ENCODE data around the gene ABCA3. TPM values are rescaled to one million over a fixed set of nuclear protein-coding genes. Genes with fewer than 3 reads are reported as not detected.

Gene ABCA3
- total RNA-seq: 11.4 and 20.8 TPM in 2 replicates

DNA sequence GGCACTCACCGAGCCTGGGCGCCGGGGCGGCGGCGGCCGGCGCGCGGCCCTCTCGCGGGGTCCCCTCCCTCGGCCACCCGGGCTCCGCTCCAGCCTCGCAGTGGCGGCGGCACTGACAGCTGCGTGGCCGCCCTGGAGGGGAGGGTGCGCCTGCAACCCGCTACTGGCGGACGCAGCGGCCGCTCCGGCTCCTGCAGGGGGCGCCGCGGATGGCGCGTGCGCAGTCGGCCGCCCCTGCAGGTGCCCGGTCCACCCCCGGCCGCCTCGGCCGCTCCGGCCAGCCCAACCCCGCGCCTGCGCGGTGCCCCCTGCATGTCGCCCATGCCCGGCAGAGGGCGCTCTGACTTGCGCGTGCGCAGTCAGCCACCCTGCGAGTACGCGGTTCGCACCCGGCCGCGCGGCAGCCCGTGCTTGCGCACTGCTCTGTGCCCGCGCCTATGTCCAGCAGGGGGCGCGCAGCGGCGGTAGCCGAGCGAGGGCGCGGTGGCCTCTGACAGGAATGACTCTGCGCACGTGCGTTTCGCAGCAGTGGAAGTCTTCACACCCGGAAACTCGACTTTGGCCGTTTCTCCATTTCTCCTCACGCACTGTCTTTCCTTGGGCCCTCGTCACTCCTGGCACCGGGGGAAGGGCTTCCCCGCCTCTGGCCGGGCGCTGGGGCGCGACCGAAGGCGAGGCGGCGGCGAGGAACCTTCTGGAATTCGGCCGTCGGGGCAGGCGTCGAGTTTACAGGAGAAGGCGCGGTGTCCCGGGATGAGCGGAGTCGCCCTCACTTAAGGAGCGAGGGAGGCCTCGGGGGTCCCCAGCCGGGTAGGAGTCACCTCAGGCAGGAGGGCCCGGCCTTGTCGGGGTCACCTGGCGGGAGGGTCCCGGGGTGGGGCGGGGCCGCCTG lies at the start of gene ABCA3:
TSS of gene ABCA3 (minus strand) at position 165 of the 892 bp plus-strand sequence. CDS start 14,262 bp downstream, outside the sequence.

DNA sequence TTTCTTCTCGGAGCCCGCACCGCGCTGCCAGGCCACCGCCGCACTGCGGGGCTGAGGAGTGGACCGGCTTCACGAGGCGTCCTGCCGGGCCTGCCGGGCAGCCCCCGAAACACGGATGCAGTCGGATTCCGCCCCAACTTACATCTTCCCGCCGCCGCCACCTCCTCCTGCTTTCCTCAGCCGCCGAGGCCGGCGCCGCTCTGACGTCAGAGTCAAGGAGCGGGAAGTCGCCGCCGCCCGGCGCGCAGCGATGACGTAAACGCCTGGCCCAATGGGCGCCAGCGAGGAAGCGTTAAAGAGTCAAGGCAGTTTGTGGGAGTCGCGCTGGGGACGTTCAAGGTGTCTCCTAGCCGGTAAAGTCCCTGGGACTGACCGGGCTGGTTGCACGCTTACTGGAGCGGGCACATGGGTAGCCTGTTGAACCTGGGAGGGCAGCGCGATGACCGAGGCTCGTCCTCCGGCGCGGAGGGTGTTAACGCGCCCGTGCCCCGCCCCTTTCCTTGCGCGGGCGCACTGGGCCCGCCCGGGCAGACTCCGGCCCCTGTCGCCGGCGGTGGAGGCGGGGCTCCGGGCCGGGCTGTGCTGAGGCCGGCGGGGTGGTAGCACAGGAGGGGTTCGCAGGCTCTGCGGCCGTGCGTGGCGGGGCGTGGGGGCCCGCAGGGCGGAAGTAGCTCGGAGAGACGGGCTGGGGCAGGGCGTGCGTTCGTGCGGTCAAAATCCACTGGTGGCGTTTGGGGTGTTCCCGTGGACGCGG lies 72.4 kb downstream of the ABCA3 start, which contains the start of gene RNPS1:
TSS of gene RNPS1 (minus strand) at position 214 of the 754 bp plus-strand sequence. CDS start 3,483 bp downstream, outside the sequence.

DNA sequence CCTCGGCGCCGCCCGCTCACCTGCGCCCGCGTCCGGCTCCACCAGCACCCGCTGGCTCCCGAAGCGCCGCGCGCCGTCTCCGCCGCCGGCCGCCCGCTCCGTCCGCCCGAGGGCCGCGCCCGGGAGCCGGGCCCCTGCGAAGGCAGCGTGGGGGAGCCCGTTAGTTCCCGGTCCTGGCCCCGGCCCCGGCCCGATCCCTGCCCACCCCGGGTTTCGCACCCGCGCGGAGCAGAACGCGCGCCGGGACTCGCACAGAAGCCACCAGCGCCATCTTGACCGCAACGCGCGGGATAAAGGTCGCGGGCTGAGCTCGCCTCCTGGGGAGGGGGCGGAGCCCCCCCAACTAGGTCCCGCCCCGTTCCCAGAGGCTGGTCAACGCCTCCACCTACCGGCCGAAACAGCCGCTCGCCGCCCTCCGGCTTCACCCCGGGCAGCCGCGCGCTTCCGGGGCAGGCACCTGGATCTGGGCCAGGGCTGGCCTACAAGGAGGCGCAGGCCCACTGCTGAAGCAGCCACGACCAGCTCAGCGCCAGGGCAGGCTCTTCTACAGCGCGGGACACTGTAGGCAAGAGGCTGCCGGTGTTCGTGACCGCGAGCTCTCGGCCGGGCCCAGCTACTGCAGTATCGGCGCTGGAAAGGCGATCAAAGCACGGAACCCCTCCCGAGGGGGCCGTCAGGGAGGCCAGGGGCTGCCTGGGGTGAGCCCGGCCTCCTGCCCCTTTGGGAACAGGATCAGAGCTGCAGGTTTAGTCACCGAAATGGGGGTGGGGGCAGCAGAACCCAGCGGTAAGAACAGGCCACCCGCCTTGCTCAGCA lies 89.0 kb downstream of the ABCA3 start, which contains the start of gene ECI1:
TSS of gene ECI1 (minus strand) at position 292 of the 816 bp plus-strand sequence. CDS start at position 271, 21 bp downstream.

GRCh38 chr16:2236337-2237101 lies 104.0 kb downstream of the ABCA3 start, which contains the start of gene DNASE1L2:
TSS of gene DNASE1L2 (plus strand) at chr16:2236444. CDS start at chr16:2236817, 373 bp downstream.

Other genes with a start within 250 kb of the ABCA3 start
- 18.9 and 20.3 TPM in 2 replicates for gene PKD1, start 204.8 kb downstream of the ABCA3 start, total RNA-seq
- 0.26 and 0.65 TPM in 2 replicates for gene RAB26, start 192.1 kb downstream of the ABCA3 start, total RNA-seq
- gene TRAF7, start 184.9 kb downstream of the ABCA3 start, total RNA-seq: 54.2 and 60.4 TPM in 2 replicates
- 0.17 and 0.43 TPM in 2 replicates for gene CASKIN1, start 144.1 kb downstream of the ABCA3 start, total RNA-seq
- 10.6 and 10.7 TPM in 2 replicates for gene MLST8, start 135.3 kb downstream of the ABCA3 start, total RNA-seq
- gene BRICD5, start 129.9 kb downstream of the ABCA3 start, total RNA-seq: 1.1 and 1.7 TPM in 2 replicates
- gene PGP, start 125.9 kb downstream of the ABCA3 start, total RNA-seq: 5.9 and 9.1 TPM in 2 replicates
- gene E4F1, start 117.1 kb downstream of the ABCA3 start, total RNA-seq: 20.9 and 22.1 TPM in 2 replicates
- 0.22 and 0.26 TPM in 2 replicates for gene DNASE1L2, start 104.3 kb downstream of the ABCA3 start, total RNA-seq
- 27.7 and 31.9 TPM in 2 replicates for gene ECI1, start 89.1 kb downstream of the ABCA3 start, total RNA-seq
- gene RNPS1, start 72.6 kb downstream of the ABCA3 start, total RNA-seq: 29.7 and 44.9 TPM in 2 replicates
- 7.0 and 9.1 TPM in 2 replicates for gene CCNF, start 88.7 kb upstream of the ABCA3 start, total RNA-seq
- 1.7 and 2.1 TPM in 2 replicates for gene TEDC2, start 119.4 kb upstream of the ABCA3 start, total RNA-seq
- gene NTN3, start 130.6 kb upstream of the ABCA3 start, total RNA-seq: 0.09 TPM in 1 of 2 replicates, not detected in the other
- 5.9 and 8.1 TPM in 2 replicates for gene TBC1D24, start 134.4 kb upstream of the ABCA3 start, total RNA-seq
- gene ATP6V0C, start 173.2 kb upstream of the ABCA3 start, total RNA-seq: 5.9 and 6.4 TPM in 2 replicates
- gene AMDHD2, start 179.6 kb upstream of the ABCA3 start, total RNA-seq: 31.8 and 37.8 TPM in 2 replicates
- not detected in 2 replicates for gene CEMP1, start 190.7 kb upstream of the ABCA3 start, total RNA-seq
- gene PDPK1, start 197.3 kb upstream of the ABCA3 start, total RNA-seq: 14.1 and 14.9 TPM in 2 replicates